Measurements from ENCODE around the gene ELAVL4. TPM values are rescaled to one million over a fixed set of nuclear protein-coding genes. Genes with fewer than 3 reads are reported as not detected.

ELAVL4 gene
- under 1 TPM in 1 of 4 donors, not detected in 3; 0.18 TPM for total RNA-seq

GRCh38 chr1:50108497-50109059 lies at the start of gene ELAVL4:
TSS of gene ELAVL4 (plus strand) at chr1:50108920. CDS start at chr1:50109190, 270 bp downstream.
- H3K4me1 ChIP-seq = peaks cover 6% of the 10 kb centered on the region
- H3K36me3 ChIP-seq = no peaks in the 10 kb centered on the region
- TF ChIP-seq EP300 (IDR thresholded peaks at IDR 0.05) (no peak), POLR2AphosphoS5 (IDR thresholded peaks at IDR 0.05) (no peak), POLR2A (IDR thresholded peaks at IDR 0.05) (no peak)
- TF ChIP-seq, protein P1, sequence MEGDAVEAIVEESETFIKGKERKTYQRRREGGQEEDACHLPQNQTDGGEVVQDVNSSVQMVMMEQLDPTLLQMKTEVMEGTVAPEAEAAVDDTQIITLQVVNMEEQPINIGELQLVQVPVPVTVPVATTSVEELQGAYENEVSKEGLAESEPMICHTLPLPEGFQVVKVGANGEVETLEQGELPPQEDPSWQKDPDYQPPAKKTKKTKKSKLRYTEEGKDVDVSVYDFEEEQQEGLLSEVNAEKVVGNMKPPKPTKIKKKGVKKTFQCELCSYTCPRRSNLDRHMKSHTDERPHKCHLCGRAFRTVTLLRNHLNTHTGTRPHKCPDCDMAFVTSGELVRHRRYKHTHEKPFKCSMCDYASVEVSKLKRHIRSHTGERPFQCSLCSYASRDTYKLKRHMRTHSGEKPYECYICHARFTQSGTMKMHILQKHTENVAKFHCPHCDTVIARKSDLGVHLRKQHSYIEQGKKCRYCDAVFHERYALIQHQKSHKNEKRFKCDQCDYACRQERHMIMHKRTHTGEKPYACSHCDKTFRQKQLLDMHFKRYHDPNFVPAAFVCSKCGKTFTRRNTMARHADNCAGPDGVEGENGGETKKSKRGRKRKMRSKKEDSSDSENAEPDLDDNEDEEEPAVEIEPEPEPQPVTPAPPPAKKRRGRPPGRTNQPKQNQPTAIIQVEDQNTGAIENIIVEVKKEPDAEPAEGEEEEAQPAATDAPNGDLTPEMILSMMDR (IDR thresholded peaks at IDR 0.05) = no peak
- H3K4me3 ChIP-seq = no peak within 1 kb of the TSS
- H3K9me3 ChIP-seq = no peaks in the 10 kb centered on the region
- 63% methylated on average over 11 of the region's 11 CpGs for WGBS
- no peak within 1 kb of the TSS for H3K27ac ChIP-seq
- DNase-seq (ENCODE audit: low spot score in 2 of 2) = no peak
- H3K27me3 ChIP-seq = peaks cover 40% of the 10 kb centered on the region

DNA sequence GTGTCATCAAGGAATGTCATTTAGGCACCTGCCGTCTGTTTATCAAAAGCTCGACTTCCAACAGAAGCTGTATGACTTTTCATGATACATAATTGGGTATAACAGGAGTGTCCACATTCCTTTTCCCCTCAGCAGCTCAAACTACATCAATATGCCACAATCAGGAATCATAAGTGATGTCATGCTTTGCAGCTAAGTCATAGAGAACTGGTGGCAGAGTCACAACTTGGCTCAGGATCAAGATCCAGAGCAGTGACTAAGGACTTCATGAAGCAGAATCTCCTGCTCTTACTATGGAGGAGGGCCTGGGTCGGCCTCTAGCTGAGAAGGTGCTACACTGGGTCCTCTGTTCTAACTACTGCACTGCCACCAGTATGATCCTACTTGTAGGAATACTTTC lies 48.4 kb upstream of the ELAVL4 start:
- Histone ChIP-seq H3K4me3 (no peak overlapping the region), H3K4me1 (no peaks in the 10 kb centered on the region), H3K27me3 (no peaks in the 10 kb centered on the region), H3K27ac (no peak overlapping the region), H3K36me3 (no peaks in the 10 kb centered on the region), H3K9me3 (no peaks in the 10 kb centered on the region)
- no peak for DNase-seq (ENCODE audit: low spot score in 2 of 2)
- WGBS = 49% methylated on average over 2 of the region's 3 CpGs
- TF ChIP-seq POLR2AphosphoS5 (IDR thresholded peaks at IDR 0.05) (no peak), POLR2A (IDR thresholded peaks at IDR 0.05) (no peak), EP300 (IDR thresholded peaks at IDR 0.05) (no peak)
- TF ChIP-seq, protein P1 (IDR thresholded peaks at IDR 0.05) = no peak

DNA sequence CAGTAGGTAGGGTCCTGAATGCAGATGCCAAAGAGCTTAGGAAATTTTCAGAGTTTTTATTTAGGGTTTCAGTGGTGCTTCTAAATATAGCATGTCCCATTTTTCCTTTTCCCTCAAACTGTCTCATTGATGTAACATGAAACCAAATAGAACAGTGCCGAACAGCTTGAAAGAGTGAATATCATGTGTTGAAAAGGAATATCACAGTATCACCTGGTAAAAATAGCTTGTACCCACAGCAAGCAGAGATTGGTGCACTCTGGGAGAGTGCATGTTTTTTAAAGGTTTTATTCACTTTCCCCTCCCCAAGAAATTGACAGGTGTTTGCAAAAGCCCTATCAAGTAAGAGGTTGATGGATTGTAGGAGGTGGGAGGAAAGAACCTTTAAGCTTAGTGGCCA lies 41.9 kb upstream of the ELAVL4 start:
- Histone ChIP-seq H3K4me3 (no peak overlapping the region), H3K9me3 (no peaks in the 10 kb centered on the region), H3K4me1 (no peaks in the 10 kb centered on the region), H3K27ac (no peak overlapping the region), H3K27me3 (no peaks in the 10 kb centered on the region), H3K36me3 (no peaks in the 10 kb centered on the region)
- no peak for DNase-seq (ENCODE audit: low spot score in 2 of 2)
- TF ChIP-seq EP300 (IDR thresholded peaks at IDR 0.05) (no peak), POLR2AphosphoS5 (IDR thresholded peaks at IDR 0.05) (no peak), POLR2A (IDR thresholded peaks at IDR 0.05) (no peak)
- TF ChIP-seq, protein P1 (IDR thresholded peaks at IDR 0.05) = no peak
- WGBS = 31% methylated on average over 1 of the region's 1 CpG

DNA sequence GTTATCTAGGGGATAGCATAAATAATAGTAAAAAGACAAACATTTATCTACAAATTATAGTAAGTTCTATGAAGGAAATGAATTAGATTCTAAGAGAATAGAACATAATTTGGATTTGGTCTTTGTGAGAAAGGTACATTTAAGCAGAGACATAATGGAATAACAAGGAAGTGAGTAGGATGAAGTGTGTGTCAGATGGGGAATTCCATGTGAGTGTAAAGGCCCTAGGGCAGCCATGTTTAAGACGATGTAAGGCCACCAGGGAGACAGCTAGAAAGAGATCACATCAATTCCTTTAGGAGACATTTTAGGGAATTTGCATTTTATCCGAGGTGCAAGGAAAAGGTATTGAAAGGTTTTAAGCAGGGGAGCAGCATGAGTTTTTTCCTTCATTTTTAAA lies 33.8 kb upstream of the ELAVL4 start:
- Histone ChIP-seq H3K36me3 (no peaks in the 10 kb centered on the region), H3K9me3 (no peaks in the 10 kb centered on the region), H3K27ac (no peak overlapping the region), H3K4me1 (no peaks in the 10 kb centered on the region), H3K4me3 (no peak overlapping the region), H3K27me3 (no peaks in the 10 kb centered on the region)
- 38% methylated on average over 2 of the region's 2 CpGs for WGBS
- no peak for DNase-seq (ENCODE audit: low spot score in 2 of 2)
- TF ChIP-seq EP300 (IDR thresholded peaks at IDR 0.05) = no peak
- TF ChIP-seq POLR2AphosphoS5 (IDR thresholded peaks at IDR 0.05) = no peak
- no peak for TF ChIP-seq POLR2A (IDR thresholded peaks at IDR 0.05)

GRCh38 chr1:50077273-50077672 lies 31.4 kb upstream of the ELAVL4 start:
- TF ChIP-seq POLR2A (IDR thresholded peaks at IDR 0.05) = no peak
- TF ChIP-seq, protein P1 (IDR thresholded peaks at IDR 0.05) = no peak
- no peak for TF ChIP-seq POLR2AphosphoS5 (IDR thresholded peaks at IDR 0.05)
- no peak for TF ChIP-seq EP300 (IDR thresholded peaks at IDR 0.05)
- no peaks in the 10 kb centered on the region for H3K27me3 ChIP-seq
- 83% methylated on average over 1 of the region's 1 CpG for WGBS
- no peak overlapping the region for H3K27ac ChIP-seq
- H3K4me3 ChIP-seq = no peak overlapping the region
- H3K9me3 ChIP-seq = no peaks in the 10 kb centered on the region
- no peaks in the 10 kb centered on the region for H3K36me3 ChIP-seq
- H3K4me1 ChIP-seq = no peaks in the 10 kb centered on the region
- no peak for DNase-seq (ENCODE audit: low spot score in 2 of 2)
